ENCODE results near the gene NMNAT1.
A peak's percentile ranks its signal among the peaks of the same experiment; 100 is the strongest.

NMNAT1 gene

GRCh38 chr1:10031461-10031860 is 88.2 kb downstream of the NMNAT1 start:
- no peak for TF ChIP-seq CTCF (IDR thresholded peaks at IDR 0.05; ENCODE audit: insufficient read depth, low read depth, low read length, missing control alignments)
- H3K4me3 ChIP-seq (ENCODE audit: low read length), result no peak overlapping the region
- peak; percentile 37 for DNase-seq (ENCODE audit: low read depth)

- peak within 1 kb of the TSS; percentile 98 for H3K4me3 ChIP-seq (ENCODE audit: low read length)
- DNase-seq (ENCODE audit: low read depth), result peak; percentile 99
- peak; percentile 75 for TF ChIP-seq CTCF (IDR thresholded peaks at IDR 0.05; ENCODE audit: insufficient read depth, low read depth, low read length, missing control alignments)
These were observed 89.5 kb downstream of the NMNAT1 start, which contains the start of gene UBE4B for GRCh38 chr1:10032590-10033358. TSS of gene UBE4B (plus strand) at chr1:10032958. CDS start at chr1:10033671, 713 bp downstream.

- peak; percentile 61 for DNase-seq (ENCODE audit: low read depth)
- peak overlapping the region; percentile 98 for H3K4me3 ChIP-seq (ENCODE audit: low read length)
- TF ChIP-seq CTCF (IDR thresholded peaks at IDR 0.05; ENCODE audit: insufficient read depth, low read depth, low read length, missing control alignments), result no peak
These were observed 90.1 kb downstream of the NMNAT1 start for GRCh38 chr1:10033359-10033845.
